ENCODE measurements around the gene MGAT5B.

DNA sequence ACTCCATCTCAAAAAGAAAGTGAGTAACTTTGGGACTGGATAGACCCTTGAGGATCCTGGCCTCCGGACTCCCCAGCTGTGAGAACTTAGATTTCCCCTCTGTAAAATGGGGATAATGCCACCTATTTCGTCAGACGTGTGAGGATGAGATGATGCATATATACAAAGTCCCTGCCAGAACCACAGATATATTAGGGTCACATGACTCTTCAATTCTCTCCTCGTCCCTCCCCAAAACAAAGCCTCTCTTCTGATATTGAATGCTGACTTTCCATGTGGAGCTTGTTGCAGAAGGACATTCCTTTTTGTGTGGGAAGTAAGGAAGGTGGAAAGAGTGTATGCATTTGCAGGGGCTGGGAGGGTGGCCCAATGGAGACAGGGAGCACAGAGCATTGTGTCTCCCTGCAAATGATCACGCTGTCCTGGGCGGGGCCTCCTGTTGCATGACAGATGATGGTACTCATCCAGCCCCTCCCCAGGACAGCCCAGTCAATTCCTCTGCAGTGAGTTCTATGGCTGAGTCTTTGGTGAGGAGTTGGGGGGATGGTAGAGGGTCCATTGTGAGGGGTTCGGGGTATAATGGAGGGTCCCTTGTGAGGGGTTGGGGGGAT, 35.1 kb upstream of the MGAT5B start:
- TF ChIP-seq EZH2 (IDR thresholded peaks at IDR 0.05; ENCODE audit: low read length, missing control alignments) (no peak), CTCF (conservative IDR thresholded peaks at IDR 0.05 in 1 of 2, IDR thresholded peaks at IDR 0.05 in 1 of 2; ENCODE audit: low read depth in 1 of 2, low read length in 2 of 2) (no peak)

Measured in fibroblast of lung (primary cell).